ENCODE results near the gene OSM.

OSM gene

GRCh38 chr22:30288419-30289140, 21.9 kb upstream of the OSM start:
- ChIA-PET POLR2A (interaction anchor here (0.7 to 1.9 kb wide), 11 partner anchors 8 to 135 kb away, joined by 3 to 11 read pairs (median 4); partner anchors contain the start of genes CCDC157, RNF215, SEC14L2 and SF3A1), CTCF (interaction anchor here (0.6 to 2.5 kb wide), 25 partner anchors 8 to 815 kb away, joined by 3 to 24 read pairs (median 4); partner anchors contain the start of genes CCDC157, RNF215, SEC14L2 and SF3A1)
- no peak for TF ChIP-seq FOXM1 (IDR thresholded peaks at IDR 0.05; ENCODE audit: borderline replicate concordance)
- TF ChIP-seq NFRKB (IDR thresholded peaks at IDR 0.05): no peak
- no peak for TF ChIP-seq BHLHE40 (IDR thresholded peaks at IDR 0.05; ENCODE audit: borderline replicate concordance)
- no peak for TF ChIP-seq TARDBP (IDR thresholded peaks at IDR 0.05)
- no peak for TF ChIP-seq ZNF384 (IDR thresholded peaks at IDR 0.05)
- TF ChIP-seq SP1 (IDR thresholded peaks at IDR 0.05): no peak
- no peak for TF ChIP-seq ELF4 (IDR thresholded peaks at IDR 0.05)
- 0 out of 2 replicates have a peak, but pooled peaks have one; percentile 9 for TF ChIP-seq L3MBTL2 (conservative IDR thresholded peaks at IDR 0.05)
- no peak for DNase-seq (ENCODE audit: extremely low spot score)

GRCh38 chr22:30287648-30288418, 21.2 kb upstream of the OSM start:
- CTCF ChIA-PET: interaction anchor here (0.6 to 2.5 kb wide), 25 partner anchors 9 to 379 kb away, joined by 3 to 24 read pairs (median 4); partner anchors contain the start of genes CCDC157, RNF215, SEC14L2 and SF3A1

GRCh38 chr22:30286813-30287647, 20.4 kb upstream of the OSM start:
- ChIA-PET CTCF (interaction anchor here (0.6 to 2.5 kb wide), 13 partner anchors 19 to 179 kb away, joined by 3 to 24 read pairs (median 7); partner anchors contain the start of genes CCDC157, RNF215, SEC14L2 and SF3A1), POLR2A (interaction anchor here (1.0 to 1.7 kb wide), 2 partner anchors 62 to 85 kb away, joined by 3 to 4 read pairs; no protein-coding TSS in a partner anchor)
- TF ChIP-seq FOXK2 (IDR thresholded peaks at IDR 0.05) (no peak), ARNT (IDR thresholded peaks at IDR 0.05) (no peak), BHLHE40 (IDR thresholded peaks at IDR 0.05; ENCODE audit: borderline replicate concordance) (no peak), PKNOX1 (IDR thresholded peaks at IDR 0.05) (no peak), LEF1 (IDR thresholded peaks at IDR 0.05; ENCODE audit: borderline replicate concordance) (no peak), TARDBP (IDR thresholded peaks at IDR 0.05) (no peak), HDGF (IDR thresholded peaks at IDR 0.05; ENCODE audit: borderline replicate concordance) (no peak), CTBP1 (IDR thresholded peaks at IDR 0.05; ENCODE audit: borderline replicate concordance) (no peak), SP1 (IDR thresholded peaks at IDR 0.05) (no peak), L3MBTL2 (conservative IDR thresholded peaks at IDR 0.05) (no peak)
- DNase-seq (ENCODE audit: extremely low spot score): peak; percentile 86

More at GRCh38 chr22:30287648-30288418, 21.2 kb upstream of the OSM start:
- DNase-seq (ENCODE audit: extremely low spot score): peak; percentile 76
- TF ChIP-seq LEF1 (IDR thresholded peaks at IDR 0.05; ENCODE audit: borderline replicate concordance) (0 out of 2 replicates have a peak, but pooled peaks have one; percentile 12), SUZ12 (IDR thresholded peaks at IDR 0.05) (no peak), HDGF (IDR thresholded peaks at IDR 0.05; ENCODE audit: borderline replicate concordance) (0 out of 2 replicates have a peak, but pooled peaks have one; percentile 84)
- POLR2A ChIA-PET: interaction anchor here (0.7 to 1.9 kb wide), 11 partner anchors 8 to 136 kb away, joined by 3 to 11 read pairs (median 4); partner anchors contain the start of genes CCDC157, RNF215, SEC14L2 and SF3A1

- TF ChIP-seq L3MBTL2 (conservative IDR thresholded peaks at IDR 0.05) (no peak), PKNOX1 (IDR thresholded peaks at IDR 0.05) (no peak), ELF4 (IDR thresholded peaks at IDR 0.05) (no peak), LEF1 (IDR thresholded peaks at IDR 0.05; ENCODE audit: borderline replicate concordance) (no peak), SP1 (IDR thresholded peaks at IDR 0.05) (no peak), FOXK2 (IDR thresholded peaks at IDR 0.05) (no peak), TARDBP (IDR thresholded peaks at IDR 0.05) (no peak), HDGF (IDR thresholded peaks at IDR 0.05; ENCODE audit: borderline replicate concordance) (no peak), ARNT (IDR thresholded peaks at IDR 0.05) (no peak), NFRKB (IDR thresholded peaks at IDR 0.05) (no peak), FOXA1 (IDR thresholded peaks at IDR 0.05) (no peak), CTBP1 (IDR thresholded peaks at IDR 0.05; ENCODE audit: borderline replicate concordance) (no peak), BHLHE40 (IDR thresholded peaks at IDR 0.05; ENCODE audit: borderline replicate concordance) (no peak), FOXM1 (IDR thresholded peaks at IDR 0.05; ENCODE audit: borderline replicate concordance) (no peak), SUZ12 (IDR thresholded peaks at IDR 0.05) (no peak), ZNF384 (IDR thresholded peaks at IDR 0.05) (no peak)
- ChIA-PET CTCF (interaction anchor here (0.7 kb wide), 1 partner anchor 8 kb away, joined by 3 read pairs; no protein-coding TSS in a partner anchor), POLR2A (no interaction called here)
- DNase-seq (ENCODE audit: extremely low spot score): no peak
Observed at GRCh38 chr22:30286331-30286730, 19.7 kb upstream of the OSM start.

GRCh38 chr22:30285846-30286200, 19.2 kb upstream of the OSM start:
- ChIA-PET POLR2A (no interaction called here), CTCF (interaction anchor here (0.6 to 1.1 kb wide), 3 partner anchors 8 to 145 kb away, joined by 3 read pairs; no protein-coding TSS in a partner anchor)
- TF ChIP-seq SUZ12 (IDR thresholded peaks at IDR 0.05) (no peak), SP1 (IDR thresholded peaks at IDR 0.05) (no peak), ARNT (IDR thresholded peaks at IDR 0.05) (no peak), NFRKB (IDR thresholded peaks at IDR 0.05) (no peak), FOXM1 (IDR thresholded peaks at IDR 0.05; ENCODE audit: borderline replicate concordance) (no peak), PKNOX1 (IDR thresholded peaks at IDR 0.05) (no peak), ELF4 (IDR thresholded peaks at IDR 0.05) (no peak), L3MBTL2 (conservative IDR thresholded peaks at IDR 0.05) (no peak), HDGF (IDR thresholded peaks at IDR 0.05; ENCODE audit: borderline replicate concordance) (no peak), BHLHE40 (IDR thresholded peaks at IDR 0.05; ENCODE audit: borderline replicate concordance) (no peak), ZNF384 (IDR thresholded peaks at IDR 0.05) (no peak), FOXK2 (IDR thresholded peaks at IDR 0.05) (no peak), LEF1 (IDR thresholded peaks at IDR 0.05; ENCODE audit: borderline replicate concordance) (no peak), CTBP1 (IDR thresholded peaks at IDR 0.05; ENCODE audit: borderline replicate concordance) (no peak), FOXA1 (IDR thresholded peaks at IDR 0.05) (no peak), TARDBP (IDR thresholded peaks at IDR 0.05) (no peak)
- no peak for DNase-seq (ENCODE audit: extremely low spot score)

Measured in HEK293T (cell line).